Choroid plexus epithelial cell (primary cell): Measurements from ENCODE around the gene FAAP100.

Experiments used
- DNase-seq: peaks from one replicate; pipeline ENCODE4 v3.0.0-alpha.2; 2010; ENCODE audit warnings: low read depth
- H3K4me3 ChIP-seq: 2 replicates; pipeline ENCODE4 v1.5.1; 2011; ENCODE audit warnings: low read depth, mild to moderate bottlenecking, control low read depth, low read length, moderate library complexity
- CTCF ChIP-seq: conservative IDR thresholded peaks from 2 replicates; pipeline ENCODE4 v1.5.1; 2011; ENCODE audit warnings: low read depth, mild to moderate bottlenecking, control low read depth, inconsistent platforms, low read length, moderate library complexity

The FAAP100 gene

GRCh38 chr17:81539571-81539900 lies 12.6 kb downstream of the FAAP100 start:
- H3K4me3 ChIP-seq, result no peak overlapping the region
- TF ChIP-seq CTCF, result no peak
- DNase-seq, result no peak

- TF ChIP-seq CTCF, result no peak
- no peak overlapping the region for H3K4me3 ChIP-seq
- no peak for DNase-seq
These were observed 13.2 kb downstream of the FAAP100 start for GRCh38 chr17:81538651-81539570.

GRCh38 chr17:81537856-81538555 lies 14.1 kb downstream of the FAAP100 start:
- no peak for DNase-seq
- no peak overlapping the region for H3K4me3 ChIP-seq
- TF ChIP-seq CTCF, result no peak

GRCh38 chr17:81537343-81537855 lies 14.8 kb downstream of the FAAP100 start:
- no peak for DNase-seq
- no peak overlapping the region for H3K4me3 ChIP-seq
- TF ChIP-seq CTCF, result peak; percentile 54

GRCh38 chr17:81536299-81537290 lies 15.6 kb downstream of the FAAP100 start:
- no peak for TF ChIP-seq CTCF
- peak; percentile 25 for DNase-seq
- no peak overlapping the region for H3K4me3 ChIP-seq

GRCh38 chr17:81535480-81536298 lies 16.5 kb downstream of the FAAP100 start:
- H3K4me3 ChIP-seq, result no peak overlapping the region
- DNase-seq, result no peak
- no peak for TF ChIP-seq CTCF
